Activated CD4-positive, alpha-beta T cell treated with anti-CD3 and anti-CD28 coated beads, Interleukin-10, Interleukin-2, amounts not matched to agents 100 ng/mL and 50 ng/mL, durations not matched to agents 16 hours and 8 hours (primary cell): Measurements from ENCODE around the gene INO80.

Experiments
- DNase-seq: peaks from one replicate; pipeline ENCODE4 v3.0.0-alpha.2; 2020

Gene INO80

DNA sequence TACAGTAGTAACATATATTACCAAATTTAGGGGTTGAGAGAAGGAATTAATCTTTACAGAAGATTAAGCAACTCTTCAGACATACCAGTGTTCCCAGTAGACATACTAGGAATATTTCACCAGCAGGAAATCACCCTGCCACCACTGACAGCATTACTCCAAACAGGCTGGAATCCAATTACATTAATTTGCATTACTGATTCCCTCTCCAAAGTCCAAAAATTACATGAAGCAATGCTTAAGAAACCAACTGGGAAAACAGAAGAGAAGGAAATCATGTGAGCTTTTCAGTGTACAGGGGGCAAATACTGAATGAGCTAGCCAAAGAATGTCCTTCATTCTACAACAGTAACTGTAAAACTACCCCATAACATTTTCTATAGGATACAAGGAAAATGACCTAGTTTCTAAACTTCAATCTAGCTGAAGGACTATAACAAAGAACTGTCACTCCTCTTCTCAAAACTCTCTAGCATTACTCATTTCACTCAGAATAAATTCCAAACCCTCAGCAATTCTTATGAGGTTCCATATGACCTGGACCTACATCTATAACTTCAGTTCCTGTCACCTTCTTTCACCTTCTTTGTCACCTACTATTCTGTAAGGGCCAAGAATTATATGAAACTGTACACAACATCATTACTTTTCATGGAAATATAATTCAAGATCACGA, 72.7 kb downstream of the INO80 start:
- DNase-seq = no peak

DNA sequence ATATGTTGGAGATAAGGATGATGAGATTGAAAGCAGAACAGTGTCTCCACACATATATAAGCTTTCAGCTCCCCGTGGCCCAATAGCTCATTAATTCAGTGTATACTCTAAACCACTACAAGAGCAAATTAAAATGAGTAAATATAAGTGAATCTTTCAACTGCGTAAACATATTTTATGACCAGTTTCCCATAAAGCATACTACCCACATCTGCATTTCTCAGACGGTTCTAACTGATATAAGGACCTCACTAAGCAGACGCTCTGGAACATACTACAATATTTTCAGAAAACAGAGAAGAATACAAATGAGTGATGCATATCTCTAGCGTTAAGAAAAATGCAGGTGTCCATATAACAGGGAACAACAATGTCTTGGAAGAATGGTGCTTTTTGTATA, 73.2 kb downstream of the INO80 start:
- no peak for DNase-seq

DNA sequence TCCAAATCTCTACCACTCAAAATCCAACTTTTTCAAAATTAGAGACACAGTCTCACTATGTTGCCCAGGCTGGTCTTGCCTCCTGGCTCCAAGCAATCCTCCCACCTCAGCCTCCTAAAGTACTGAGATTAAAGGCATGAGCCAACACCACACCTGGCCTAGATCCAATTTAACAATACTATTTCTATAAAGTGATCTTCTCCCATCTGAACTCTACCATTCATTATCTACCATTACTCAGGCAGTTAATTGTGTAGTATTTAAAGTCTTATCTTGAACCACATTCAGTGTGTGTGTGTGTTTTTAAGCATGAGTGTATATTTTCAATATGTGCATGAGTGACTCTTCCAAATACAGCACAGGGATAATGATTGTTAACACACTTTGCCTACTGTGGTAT, 77.0 kb downstream of the INO80 start:
- no peak for DNase-seq

DNA sequence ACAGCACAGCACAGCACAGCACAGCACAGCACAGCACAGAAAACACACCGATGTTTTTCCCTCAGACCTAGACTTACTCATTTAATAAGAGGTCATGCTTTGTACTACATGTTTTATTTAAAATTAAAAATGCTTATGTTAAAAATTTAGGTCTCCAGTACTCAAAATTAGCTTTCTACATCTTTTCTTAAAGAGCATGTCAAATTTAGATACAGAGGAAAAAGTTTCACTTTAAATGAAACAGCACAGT, 84.1 kb downstream of the INO80 start:
- DNase-seq = no peak

DNA sequence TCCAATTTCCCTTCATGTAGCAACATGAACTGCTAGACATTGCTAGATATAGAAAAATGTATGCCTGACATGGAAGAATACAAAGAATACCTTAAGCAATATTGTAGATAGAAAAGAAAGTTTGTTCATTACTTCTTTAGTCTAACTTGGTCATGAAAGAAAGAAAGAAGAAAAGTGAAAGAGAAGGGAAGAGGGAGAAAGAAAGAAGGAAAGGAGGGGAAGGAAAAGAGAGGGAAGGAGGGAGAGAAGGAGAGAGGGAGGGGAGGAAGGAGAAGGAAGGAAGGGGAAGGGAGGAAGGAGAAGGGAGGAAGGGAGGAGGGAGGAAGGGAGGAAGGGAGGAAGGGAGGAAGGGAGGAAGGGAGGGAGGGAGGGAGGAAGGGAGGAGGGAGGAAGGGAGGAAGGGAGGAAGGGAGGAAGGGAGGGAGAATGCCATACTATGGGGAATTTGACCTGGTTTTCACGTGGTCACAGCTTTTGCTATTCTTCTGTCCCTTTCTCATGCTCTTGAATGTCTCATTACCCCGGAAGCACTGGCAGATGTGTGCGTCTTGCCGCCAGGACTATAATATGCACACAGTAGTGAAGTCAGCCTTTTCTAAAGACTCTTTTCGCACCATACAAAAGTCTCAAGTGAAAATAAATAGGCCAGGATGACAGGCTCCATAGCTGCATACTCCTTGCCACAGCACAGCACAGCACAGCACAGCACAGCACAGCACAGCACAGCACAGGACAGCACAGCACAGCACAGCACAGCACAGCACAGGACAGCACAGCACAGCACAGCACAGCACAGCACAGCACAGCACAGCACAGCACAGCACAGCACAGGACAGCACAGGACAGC, 84.6 kb downstream of the INO80 start:
- DNase-seq = no peak

DNA sequence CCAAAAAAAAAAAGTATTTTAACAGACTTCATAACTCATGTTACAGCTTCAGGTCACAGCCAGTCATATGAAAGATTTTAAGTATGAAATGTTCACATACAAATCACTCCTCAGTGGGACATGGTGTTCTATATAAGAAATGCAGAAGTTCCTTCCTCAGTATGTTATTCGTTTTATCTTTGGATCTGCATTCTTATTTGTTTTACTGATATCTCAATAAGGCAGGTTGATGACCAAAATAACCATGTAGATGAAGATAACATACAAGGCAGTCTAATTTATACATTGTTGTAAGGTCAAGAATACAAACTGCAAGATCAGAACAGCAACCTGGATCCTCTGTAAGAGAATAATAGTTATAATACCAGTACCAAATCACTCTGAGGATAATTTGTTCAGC, 87.2 kb downstream of the INO80 start:
- no peak for DNase-seq

DNA sequence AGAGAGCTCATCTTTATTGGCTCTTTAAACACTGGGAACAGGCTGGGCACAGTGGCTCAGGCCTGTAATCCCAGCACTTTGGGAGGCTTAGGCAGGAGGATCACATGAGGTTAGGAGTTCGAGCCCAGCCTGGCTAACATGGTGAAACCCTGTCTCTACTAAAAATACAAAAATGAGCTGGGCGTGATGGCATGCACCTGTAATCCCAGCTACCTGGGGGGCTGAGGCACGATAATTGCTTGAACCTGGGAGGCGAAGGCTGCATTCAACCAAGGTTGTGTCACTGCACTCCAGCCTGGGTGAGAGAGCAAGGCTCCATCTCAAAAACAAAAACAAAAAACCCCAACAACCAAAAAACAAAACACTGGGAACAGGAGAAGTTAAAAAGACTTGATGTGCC, 90.7 kb downstream of the INO80 start:
- DNase-seq = no peak

DNA sequence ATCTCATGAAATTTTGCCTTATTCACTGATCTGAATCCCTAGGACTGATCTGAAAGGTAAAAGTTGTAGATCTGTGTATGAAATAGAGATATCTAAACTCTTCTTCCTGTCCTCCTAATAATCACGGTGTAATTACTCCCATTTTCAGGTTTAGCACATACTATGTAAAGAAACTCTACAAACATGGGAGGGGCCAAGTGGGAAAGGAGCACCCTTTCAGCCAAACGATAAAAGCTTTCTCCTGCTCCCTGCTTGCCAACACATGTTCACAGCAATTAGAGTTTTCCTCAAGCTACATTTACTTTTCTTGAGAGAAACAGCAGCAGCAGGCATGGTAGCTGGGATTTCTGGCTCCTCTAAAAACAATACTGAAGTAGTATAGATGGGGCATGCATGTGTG, 91.2 kb downstream of the INO80 start:
- DNase-seq = no peak

DNA sequence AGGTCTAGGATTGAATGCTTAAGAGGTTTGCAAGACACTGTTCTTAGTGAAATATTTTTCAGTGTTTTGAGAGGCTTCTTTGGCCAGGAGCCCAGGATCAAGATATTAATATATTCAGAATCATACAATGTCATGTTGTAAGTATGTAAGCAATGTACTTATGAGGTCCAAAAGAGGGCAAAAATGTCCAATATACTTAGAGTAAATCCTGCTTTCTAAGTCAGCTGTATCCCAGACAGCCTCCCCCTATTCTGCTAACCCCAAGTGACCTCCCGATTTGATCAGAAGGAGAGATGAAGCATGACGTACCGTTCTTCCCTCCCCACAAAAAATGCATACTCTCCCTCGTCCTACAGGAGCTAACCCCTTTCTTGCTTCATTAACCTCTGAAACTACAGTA, 91.9 kb downstream of the INO80 start:
- no peak for DNase-seq

DNA sequence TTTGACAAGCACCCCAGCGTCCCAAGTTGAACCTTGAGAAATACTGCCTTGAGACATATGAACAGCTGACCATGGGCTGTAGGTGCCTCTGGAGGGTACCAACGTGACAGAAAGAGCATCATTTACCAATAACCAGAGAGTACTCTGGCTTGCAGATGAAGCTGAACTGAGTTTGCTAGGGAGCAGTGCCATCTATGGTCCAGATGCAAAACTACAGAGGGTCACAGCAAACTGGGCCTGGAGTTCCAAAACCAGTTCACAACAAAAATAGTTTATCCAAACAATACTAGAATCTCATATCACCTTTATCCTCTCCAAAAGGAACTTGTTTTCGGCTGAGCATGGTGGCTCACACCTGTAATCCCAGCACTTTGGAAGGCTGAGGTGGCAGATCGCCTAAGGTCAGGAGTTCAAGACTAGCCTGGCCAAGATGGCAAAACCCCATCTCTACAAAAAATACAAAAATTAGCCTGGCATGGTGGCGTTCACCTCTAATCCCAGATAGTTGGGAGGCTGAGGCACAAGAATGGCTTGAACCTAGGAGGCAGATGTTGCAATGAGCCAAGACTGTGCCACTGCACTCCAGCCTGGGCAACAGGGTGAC, 93.5 kb downstream of the INO80 start:
- peak; percentile 45 for DNase-seq

DNA sequence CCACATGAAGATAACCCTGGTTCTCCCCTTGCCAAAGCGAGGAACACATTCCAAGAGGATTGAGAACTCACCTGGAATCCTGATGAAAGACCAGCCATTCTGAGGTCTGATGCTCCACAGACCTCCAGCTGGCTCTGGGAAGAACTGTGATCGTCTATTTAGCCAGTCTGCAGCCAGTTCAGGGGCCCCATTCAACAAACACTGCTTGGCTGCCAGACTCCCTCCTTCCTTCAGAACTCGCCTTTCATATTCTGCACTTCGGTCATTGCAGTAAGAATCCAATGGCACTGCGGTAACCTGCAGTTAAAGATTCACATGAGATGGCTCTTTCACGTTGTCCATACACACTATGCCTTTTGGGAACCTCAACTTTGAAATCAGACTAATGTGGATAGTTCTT, 95.3 kb downstream of the INO80 start:
- no peak for DNase-seq

DNA sequence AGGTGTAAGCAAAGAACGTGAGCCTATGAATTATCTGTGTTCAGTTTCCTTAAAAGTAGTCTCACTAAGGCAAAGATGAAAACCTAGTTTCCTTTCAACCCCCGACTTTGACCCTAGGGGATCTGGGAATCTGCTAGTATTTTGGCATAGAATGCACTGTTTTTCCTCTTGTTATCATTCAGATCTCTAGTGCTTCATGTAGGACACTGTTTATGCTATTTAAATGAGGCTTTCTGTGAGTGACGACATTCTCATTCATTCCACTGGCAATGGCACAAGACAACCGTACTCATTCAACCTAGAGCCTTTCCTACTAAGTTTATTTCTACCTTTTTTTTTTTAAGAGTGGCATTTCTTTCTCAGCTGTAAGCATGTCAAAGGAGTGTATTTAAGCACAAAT, 95.8 kb downstream of the INO80 start:
- DNase-seq = no peak

DNA sequence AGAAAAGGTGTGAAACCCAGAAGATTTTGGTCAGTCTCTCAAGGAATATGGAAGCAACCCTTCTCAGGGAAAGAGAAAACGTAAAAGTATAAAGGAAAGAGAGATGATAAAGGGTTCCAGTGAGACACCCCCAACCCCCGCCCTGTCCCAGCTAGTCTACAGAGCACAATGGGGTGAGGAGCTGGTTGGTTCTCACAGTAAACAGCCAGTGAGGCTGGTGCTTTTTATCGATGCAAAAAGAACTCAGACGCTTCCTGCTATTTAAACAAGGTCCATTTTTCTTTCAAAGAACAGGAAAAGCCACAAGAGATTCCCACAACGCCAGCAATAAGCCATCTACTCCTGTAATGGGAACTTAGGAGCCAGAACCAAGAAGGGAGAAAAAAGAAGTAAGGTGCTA, 96.9 kb downstream of the INO80 start:
- DNase-seq = no peak

DNA sequence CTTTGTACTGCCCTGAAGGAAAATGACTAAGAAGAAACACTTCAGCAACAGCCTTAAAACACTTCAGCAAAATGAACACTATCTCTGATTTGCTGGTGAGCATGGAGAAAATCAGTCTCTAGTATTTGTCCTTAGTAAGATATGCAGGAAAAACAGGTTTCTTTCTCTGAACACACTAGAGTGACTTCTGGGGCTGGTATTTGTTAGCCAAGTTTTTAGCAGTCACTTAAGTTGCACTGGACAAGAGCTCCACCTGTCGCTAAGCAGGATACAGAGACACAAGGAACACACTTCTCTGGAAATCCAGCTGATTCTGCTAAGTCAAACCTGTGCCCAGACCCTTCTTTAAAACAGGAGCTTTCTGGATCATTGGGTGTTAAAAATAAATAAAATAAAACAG, 97.5 kb downstream of the INO80 start:
- no peak for DNase-seq

DNA sequence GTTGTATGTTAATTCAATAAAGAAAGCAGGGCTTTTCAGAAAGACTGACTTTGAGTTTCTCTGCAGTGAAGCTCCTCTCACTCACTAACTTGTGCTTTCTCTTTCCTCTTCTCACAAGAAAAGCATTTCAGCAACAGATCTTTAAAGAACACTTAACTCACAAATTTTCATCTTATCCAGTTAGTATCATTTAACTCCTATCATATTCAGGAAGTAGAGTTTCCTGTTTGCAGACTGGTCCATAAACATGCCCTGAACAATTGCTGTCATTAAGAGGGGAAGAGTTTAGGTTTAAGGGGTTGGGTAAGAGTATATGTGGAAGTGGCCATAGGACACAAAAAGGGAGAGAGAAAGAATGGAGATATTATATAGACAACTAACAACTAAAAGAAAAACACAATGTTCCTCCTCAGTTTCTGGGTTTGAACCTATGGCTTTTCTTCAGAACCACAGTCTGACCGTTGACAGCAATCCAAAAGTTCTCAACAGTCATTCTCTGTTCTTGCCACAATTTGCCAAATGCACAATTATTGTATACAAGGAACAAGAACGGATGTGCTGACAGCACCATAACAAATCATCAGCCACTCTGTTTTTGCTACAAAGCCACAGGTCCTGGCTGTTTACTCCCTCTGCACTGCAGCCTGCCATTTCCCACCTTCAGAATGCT, 98.9 kb downstream of the INO80 start:
- no peak for DNase-seq

DNA sequence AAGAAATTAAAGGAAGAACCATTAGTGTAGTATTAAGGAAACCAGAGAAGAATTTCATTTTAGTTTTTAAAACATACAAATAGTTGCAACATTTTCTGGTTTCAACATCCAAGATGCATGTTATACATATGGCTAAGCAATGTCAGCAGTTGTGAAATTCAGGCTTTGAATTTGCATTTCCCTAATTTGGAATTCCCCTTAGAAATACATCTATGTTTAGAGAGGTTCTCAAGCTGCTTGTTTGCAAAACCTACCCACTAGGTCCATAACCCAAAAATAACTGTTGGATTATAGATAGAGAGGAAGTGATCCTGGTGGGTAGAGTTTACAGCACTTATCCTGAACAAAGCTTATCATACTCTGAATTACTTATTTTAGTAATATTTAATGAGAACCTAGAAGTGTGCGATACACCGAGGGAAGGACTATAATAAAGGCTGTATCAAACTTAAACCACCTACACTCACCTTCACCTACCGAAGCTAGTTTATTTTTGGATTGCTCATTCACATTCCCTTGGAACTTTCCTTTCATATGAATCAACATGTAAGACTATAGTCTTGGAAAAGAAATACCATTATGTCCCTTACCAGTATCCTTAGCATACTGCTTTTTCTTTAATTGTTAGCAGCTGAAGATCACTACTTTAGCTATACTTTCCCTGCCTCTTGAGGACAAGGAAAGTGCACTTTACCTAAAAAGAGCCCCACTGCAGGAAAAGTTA, 102.2 kb downstream of the INO80 start:
- DNase-seq = no peak

DNA sequence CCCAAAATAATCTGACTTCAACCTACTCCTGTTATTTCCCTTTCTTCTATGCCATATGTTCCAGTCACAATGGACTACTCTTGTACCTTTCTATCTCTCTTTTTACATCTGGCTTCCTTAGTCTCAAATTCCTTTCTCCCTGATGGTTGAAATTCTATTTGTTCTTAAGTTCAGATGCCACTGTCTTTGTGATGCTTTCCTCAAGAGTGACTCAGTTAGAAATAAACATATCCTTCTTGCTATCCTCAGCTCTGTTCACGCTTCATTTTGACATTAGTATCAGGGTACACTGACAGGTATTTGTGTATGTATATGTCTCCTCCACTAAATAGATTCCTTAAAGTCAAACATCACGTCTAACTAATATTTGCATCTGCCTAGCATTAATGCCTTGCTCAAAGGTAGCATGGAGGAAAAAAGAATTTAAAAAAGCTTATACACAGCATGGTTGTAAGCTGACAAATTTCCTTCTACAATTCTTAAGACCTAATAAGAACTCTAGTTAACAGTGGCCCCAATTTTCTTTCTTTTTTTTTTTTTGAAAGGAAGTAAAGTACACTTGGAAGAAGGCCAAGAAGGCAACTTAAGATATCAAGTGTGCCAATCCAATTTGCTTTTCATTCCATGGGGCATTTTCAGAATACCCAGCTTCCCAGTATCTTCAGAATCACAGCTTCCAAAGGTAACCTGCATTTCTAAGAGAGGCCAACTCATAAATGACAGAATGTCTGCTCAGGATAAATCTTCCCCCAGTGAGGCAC, 104.8 kb downstream of the INO80 start:
- DNase-seq = no peak

DNA sequence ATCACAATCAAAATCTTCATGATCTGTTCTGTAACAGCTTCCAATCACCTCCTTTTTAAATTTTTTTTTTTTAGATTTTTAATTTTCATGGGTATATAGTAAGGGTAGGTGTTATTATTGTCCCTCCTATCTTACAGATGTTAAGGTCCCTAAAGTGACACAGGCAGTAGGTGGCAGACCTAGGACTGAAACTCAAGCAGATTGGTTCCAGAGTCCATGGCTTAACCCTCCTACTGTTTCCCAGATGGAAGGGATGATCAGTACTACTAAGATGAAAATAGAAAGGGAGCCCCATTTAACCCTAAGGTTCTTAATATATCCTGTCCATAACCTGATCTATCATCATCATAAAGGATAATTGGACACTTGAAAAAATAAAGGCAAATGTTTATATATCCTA, 105.7 kb downstream of the INO80 start:
- DNase-seq = no peak

DNA sequence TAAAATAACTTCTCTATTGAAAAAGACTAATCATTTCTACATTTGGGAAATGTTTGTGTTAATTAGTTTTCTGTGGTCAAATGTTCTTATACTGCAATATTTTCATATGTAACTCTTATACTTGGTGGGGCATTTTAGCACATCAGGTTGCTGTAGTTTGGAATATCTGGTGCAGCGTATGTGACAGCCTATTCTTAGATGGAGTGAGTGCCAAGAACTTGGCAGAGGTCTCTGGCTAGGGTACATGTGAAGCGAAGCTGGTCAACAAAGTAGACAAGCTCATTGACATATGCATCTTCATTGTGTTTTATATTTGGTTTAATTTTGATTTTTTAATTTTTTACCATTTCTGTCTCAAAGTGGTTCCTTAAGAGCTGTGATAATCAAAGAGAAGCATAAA, 109.6 kb downstream of the INO80 start:
- DNase-seq = no peak

DNA sequence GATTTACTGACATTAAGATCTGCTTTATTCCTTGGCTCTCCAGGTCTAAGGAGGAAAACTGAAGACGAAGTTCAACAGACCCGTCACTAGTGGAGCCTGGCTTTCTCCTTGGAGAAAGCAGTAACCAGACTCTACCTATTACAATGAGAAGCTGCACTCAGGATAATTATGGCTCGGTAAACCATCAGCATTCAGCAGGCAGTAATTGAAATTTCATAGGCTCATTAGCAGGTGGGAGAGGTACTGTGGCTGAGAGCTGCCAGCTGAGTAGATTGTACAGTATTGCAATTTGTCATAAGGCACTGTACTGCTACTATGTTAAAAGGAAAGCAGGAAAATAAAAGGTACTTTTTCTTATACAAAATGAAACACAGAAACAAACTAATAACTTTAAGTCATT, 111.6 kb downstream of the INO80 start:
- no peak for DNase-seq

DNA sequence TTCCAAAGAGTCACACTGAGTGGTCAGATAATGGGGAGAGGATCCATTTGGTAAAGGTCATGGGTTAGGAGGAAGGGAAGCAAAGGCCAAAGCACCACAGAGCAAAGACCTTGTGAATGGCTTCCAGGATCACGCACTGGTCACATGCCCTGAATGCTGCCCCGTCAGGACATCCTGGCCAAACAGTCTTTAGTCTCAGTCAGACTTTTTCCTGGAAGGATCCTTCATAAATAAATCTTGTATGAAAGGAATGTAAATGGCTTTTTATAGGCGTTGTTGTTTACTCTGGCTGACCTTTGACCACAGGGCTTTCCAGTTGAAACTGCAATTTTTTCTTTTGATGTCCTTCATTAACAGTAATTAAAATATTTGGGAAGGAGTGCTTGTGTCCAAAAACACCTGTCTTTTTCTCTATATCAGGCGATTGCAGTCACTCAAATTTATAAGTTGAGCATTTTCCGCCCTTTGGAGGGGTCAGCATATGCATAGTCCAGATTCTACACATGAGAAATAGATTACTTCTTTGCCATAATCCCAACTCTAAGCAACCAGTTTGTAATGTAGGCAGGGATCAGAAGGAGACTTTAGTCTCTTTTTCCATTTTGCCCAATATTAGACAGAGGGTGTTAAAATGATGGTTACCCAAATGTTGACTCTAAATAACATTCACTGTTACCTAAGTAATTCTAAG, 114.4 kb downstream of the INO80 start:
- DNase-seq = no peak

DNA sequence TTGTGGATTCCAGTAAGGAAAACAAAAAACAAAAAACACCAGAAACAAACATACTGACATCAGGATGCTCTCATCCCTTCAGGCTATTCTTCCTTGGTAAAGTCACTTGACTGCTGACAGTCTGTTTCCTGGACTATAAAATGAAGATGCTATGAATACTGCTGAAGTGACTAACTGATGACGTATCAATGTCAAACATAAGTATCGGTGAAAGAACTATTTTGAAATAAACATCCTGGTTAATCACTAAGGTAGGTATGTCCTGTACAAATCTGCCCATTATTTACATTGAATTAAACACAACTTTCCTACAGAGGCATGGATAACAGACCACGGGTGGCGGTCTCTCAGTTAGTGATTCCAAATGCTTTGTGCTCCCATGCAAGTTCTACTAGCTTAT, 116.9 kb downstream of the INO80 start:
- DNase-seq = no peak
